ENCODE results near the gene RFTN2.
"Not testable (repeated sequence)": the region's sequence is repeated elsewhere in the genome, so short reads cannot be mapped to it uniquely, and the experiment has no call there.

The RFTN2 gene

DNA sequence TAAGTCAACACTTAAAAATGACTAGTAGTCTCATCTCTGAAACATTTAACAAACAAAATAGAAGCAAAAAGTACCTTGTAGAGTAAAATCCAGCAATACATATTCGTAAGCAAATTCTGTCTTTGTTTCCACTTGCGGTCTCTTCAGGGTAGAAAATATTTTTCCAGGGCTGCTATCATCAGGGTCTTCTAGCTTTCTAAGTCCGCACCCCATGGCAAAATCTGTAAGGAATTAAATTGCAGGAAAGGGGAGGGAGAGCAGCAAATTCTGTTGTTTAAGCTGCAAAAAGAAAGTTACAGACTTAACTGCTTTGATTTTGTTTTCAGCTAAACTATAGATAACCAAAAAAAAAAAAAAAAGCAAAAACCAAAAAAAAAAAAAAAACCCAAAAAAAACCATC lies at the start of gene RFTN2:
RFTN2 (minus strand) TSS at position 342 of the 400 bp plus-strand sequence; CDS start at position 213, 129 bp downstream.
- no peak for DNase-seq

DNA sequence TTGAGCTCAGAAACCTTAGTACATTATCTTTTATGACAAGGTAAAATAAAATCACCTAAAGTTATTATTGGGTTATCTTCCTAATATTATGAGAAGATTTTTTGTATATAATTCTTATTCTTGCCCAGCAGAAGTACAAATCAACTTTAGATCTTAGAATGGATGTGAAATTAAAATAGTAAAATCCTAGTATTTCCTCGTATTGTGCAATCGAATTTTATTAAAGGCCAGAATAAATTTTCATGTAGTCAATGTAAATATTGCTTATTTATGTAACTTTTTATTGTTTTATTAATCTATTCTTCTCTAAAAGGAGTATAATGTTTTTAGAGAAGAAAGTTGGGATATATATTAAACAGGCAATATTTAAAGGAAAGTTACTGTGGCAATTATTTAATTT lies 42.5 kb upstream of the RFTN2 start:
- no peak for DNase-seq

DNA sequence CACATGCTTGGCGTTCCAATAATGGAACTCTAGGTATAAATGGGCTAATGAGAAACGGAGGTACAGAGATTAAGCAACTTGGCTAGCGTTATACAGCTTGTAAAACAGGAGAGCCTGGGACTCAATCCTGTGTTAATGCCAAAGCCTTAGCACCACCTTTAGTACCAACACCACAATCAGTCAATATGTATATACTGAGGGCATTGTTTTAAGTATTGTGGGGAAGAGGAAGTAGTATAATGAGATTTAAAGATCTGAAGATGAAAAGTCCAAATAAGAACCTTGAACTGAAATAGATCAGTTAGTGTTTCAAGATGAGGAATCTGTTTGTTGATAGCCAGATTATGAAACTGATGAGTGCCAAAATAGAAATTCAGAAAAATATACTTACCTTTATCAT lies 37.9 kb upstream of the RFTN2 start:
- no peak for DNase-seq

GRCh38 chr2:197711578-197711977 lies 36.2 kb upstream of the RFTN2 start:
- DNase-seq, result no peak

- DNase-seq, result peak in 1 of 2 donors; percentile 10
These were observed 35.1 kb upstream of the RFTN2 start for GRCh38 chr2:197710424-197711042.

- DNase-seq, result not testable (repeated sequence)
These were observed 33.8 kb upstream of the RFTN2 start for GRCh38 chr2:197709140-197709539.

GRCh38 chr2:197708331-197708730 lies 32.9 kb upstream of the RFTN2 start:
- no peak for DNase-seq

DNA sequence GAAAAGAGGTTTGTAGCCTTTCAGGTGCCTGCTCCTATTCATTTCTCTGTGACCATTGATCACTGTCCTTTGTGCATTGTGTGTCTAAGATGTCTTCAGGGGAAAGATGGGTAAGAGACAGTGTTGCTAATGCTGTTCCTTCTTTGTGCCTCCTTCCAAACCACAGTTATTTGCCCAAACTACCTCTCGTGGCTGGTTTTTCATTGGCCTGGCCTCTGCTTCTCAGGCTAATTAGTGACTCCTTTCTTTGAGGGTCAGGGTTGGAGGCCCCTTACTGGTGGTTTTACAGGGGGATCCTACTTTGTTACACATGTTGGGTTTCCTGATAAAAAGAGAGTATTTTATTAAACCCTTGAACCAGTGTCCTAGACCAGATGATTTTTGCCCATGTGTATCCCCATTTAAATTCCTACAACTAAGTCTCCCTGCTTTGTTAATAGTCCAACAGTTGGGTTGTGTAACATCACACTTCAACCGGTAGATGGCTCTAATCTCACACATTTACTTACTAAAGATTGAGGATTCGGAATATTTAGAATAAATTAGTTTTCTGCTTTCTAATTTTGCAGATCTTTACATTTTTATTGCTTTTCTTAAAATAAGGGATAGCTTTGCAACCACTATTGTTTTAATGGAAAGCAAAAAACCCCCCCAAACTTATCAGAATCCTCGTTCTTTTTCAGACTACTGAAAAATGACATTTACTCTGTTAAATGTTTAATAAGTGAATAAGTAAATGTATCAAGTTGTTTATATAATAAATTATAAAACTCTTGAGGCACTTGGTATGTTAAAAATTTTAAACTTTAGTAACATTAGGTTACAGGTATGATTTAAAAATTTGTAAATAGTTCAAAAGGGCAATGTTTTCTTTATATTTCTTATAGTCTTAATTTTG lies 32.2 kb upstream of the RFTN2 start:
- no peak for DNase-seq

GRCh38 chr2:197706839-197707207 lies 31.4 kb upstream of the RFTN2 start:
- DNase-seq, result no peak

DNA sequence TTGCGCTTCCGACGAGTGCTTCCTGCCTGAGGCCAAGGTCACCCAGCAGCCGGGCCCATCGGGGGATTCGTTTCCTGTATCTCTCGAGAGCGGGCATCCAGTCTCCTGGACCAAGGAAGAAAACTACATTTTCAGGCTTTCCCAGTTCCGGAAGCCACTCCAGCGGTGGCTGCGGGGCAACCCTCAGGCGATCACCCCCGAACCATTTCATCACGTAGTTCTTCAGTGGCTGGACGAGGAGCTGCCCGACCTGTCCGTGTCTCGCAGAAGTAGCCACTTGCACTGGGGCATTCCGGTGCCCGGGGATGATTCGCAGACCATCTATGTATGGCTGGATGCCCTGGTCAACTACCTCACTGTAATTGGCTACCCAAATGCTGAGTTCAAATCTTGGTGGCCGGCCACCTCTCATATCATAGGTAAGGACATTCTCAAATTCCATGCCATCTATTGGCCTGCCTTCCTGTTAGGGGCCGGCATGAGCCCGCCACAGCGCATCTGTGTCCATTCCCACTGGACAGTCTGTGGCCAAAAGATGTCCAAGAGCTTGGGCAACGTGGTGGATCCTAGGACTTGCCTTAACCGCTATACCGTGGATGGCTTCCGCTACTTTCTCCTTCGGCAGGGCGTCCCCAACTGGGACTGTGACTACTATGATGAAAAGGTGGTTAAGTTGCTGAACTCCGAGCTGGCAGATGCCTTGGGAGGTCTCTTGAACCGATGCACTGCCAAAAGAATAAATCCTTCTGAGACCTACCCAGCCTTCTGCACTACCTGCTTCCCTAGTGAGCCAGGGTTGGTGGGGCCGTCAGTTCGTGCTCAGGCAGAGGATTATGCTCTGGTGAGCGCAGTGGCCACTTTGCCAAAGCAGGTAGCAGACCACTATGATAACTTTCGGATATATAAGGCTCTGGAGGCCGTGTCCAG lies 30.8 kb upstream of the RFTN2 start:
- DNase-seq, result peak in 1 of 2 donors; percentile 10

DNA sequence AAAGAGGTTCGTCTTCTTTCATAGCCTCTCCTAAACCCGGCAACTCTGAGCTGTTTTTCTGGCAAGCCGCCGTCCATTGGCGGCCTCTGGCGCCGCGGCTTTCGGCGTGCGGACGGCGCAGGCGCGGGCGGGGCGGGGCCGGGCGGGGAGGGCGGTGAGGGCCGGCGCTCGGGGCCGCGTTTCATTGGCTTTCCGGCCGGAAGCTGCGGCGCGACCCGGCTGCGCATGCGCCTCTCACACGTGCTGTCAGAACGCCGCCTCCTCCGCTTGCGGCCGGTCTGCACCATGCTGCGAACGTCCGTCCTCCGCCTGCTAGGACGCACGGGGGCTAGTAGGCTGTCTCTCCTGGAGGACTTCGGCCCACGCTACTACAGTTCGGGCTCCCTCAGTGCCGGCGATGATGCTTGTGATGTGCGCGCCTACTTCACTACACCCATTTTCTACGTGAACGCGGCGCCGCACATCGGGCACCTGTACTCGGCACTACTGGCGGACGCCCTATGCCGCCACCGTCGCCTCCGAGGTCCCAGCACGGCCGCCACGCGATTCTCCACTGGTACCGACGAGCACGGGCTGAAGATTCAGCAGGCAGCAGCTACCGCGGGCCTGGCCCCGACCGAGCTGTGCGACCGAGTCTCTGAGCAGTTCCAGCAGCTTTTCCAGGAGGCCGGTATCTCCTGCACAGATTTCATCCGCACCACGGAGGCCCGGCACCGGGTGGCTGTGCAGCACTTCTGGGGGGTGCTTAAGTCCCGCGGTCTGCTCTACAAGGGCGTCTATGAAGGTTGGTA lies 29.9 kb upstream of the RFTN2 start, which contains the start of gene MARS2:
MARS2 (plus strand) TSS at position 249 of the 791 bp plus-strand sequence; CDS start at position 286, 37 bp downstream.
- peak; percentile 92 to 93 for DNase-seq

- DNase-seq, result no peak
These were observed 29.2 kb upstream of the RFTN2 start for GRCh38 chr2:197704434-197705120.

- DNase-seq, result no peak
These were observed 25.6 kb upstream of the RFTN2 start for GRCh38 chr2:197700960-197701359.

GRCh38 chr2:197699724-197700123 lies 24.3 kb upstream of the RFTN2 start:
- DNase-seq, result not testable (repeated sequence)

DNA sequence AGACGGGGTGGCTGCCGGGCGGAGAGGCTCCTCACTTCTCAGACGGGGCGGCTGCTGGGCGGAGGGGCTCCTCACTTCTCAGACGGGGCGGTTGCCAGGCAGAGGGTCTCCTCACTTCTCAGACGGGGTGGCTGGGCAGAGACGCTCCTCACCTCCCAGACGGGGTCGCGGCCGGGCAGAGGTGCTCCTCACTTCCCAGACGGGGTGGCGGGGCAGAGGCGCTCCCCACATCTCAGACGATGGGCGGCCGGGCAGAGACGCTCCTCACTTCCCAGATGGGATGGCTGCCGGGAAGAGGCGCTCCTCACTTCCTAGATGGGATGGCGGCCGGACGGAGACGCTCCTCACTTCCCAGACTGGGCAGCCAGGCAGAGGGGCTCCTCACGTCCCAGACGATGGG lies 21.2 kb upstream of the RFTN2 start:
- not testable (repeated sequence) for DNase-seq

GRCh38 chr2:197695971-197696370 lies 20.6 kb upstream of the RFTN2 start:
- DNase-seq, result not testable (repeated sequence)

DNA sequence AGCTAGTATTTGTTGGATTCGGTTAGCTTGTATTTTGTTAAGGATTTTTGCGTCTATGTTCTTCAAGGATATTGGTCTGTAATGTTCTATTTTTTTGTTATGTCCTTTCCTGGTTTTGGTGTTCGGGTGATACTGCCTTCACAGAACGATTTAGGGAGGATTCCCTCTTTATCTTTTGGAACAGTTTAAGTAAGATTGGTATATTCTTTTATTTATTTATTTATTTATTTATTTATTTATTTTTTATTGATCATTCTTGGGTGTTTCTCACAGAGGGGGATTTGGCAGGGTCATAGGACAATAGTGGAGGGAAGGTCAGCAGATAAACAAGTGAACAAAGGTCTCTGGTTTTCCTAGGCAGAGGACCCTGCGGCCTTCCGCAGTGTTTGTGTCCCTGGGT lies 19.8 kb upstream of the RFTN2 start:
- not testable (repeated sequence) for DNase-seq

DNA sequence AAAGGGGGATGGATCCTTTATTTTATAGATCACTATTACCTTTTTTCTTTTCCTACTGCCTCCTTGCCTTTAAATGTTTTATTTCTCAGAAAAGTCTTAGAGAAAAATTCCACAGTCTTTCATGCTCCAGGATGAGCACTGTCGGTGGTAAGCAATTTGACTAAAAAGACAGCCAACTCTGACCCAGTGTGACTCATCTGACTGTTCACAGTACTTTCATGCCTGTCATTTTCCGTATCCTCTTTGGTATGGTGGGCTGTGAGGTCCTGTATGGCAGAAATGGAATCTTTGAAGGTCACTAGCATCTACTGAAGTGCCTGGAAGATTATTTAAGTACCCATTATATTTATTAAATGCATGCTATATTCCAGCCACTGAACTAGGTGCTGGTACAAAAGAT lies 2.1 kb upstream of the RFTN2 start:
- no peak for DNase-seq

DNA sequence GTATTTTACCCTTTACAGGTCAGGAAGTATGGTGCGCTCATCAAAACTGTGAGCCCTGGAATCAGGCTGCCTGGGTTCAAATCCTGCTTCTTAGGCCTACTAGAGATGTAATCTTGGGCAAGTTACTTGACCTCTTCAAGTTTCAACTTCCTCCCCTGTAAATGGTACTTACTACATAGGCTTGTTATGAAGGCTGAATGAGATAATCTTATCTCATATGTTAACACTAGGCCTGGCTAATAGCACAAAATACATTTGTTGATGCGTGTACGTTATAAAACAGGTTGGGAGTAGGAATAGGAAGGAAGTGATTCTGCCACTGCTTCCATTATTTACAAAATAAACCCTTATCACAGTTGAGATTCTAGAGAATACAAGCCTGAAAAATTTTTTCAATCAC lies 1.7 kb upstream of the RFTN2 start:
- no peak for DNase-seq

DNA sequence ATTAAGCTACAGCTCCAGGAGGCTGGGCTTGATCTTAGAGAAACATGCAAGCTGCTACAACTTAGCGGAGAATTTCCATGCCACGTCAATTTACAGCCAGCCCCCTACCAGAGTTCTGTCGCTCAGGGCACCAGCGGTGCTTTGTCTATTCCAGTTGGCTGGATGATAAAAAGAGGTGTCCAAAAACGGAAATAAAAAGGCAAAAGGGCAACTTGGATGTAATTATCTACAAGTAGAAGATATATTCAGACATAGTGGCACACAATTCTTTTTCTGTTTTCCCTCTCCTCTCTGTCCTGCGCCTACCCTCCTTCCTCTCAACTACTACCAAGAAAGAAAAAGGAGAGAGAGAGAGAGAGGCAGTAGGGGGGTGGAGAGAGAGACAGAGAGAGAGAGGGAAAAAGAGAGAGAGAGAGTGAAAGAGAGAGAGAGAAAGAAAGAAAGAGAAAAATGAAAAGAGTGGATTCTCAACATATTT lies 363 bp upstream of the RFTN2 start:
- no peak for DNase-seq

GRCh38 chr2:197674591-197674990 lies 796 bp downstream of the RFTN2 start:
- DNase-seq, result no peak
